ENCODE measurements around the gene VPS41. TPM values are rescaled to one million over a fixed set of nuclear protein-coding genes. Genes with fewer than 3 reads are reported as not detected.

VPS41 gene
- polyA plus RNA-seq, 3 donors: 12.7 to 62.2 (median 56.7) TPM

- Histone ChIP-seq H2AFZ (ENCODE audit: insufficient read depth, low read depth, low read length, poor library complexity, severe bottlenecking) (no peak overlapping the region), H3K4me3 (replicated peaks in 1 of 3; ENCODE audit: low read depth in 2 of 3, low read length in 3 of 3) (no peak overlapping the region), H3K4me1 (ENCODE audit: control insufficient read depth in 1 of 2, insufficient read depth in 2 of 2, low read length in 2 of 2) (peaks cover 42 to 57% of the 10 kb centered on the region in 2 donors), H3K36me3 (replicated peaks in 1 of 2; ENCODE audit: control insufficient read depth in 1 of 2, insufficient read depth in 2 of 2, low read length in 2 of 2) (no peaks in the 10 kb centered on the region), H3K9me3 (replicated peaks in 1 of 2; ENCODE audit: control insufficient read depth in 1 of 2, insufficient read depth in 1 of 2, low read length in 2 of 2) (no peaks in the 10 kb centered on the region), H3K9ac (ENCODE audit: insufficient read depth, low read length, poor library complexity, severe bottlenecking) (no peak overlapping the region), H3K27me3 (ENCODE audit: control insufficient read depth in 2 of 2, insufficient read depth in 2 of 2, low read length in 2 of 2) (no peaks in the 10 kb centered on the region), H3K79me2 (ENCODE audit: insufficient read depth, low read length) (no peaks in the 10 kb centered on the region), H3K27ac (ENCODE audit: low read depth in 1 of 2, low read length in 2 of 2) (peak overlapping the region in 1 of 2 donors; percentile 62), H3K4me2 (replicated peaks; ENCODE audit: extremely low read depth, low read length, poor library complexity, severe bottlenecking) (peak overlapping the region; percentile 0), H4K20me1 (ENCODE audit: insufficient read depth, low read length) (no peaks in the 10 kb centered on the region)
- intact Hi-C loops (cut with micrococcal nuclease): no loop called here
- Mint-ChIP-seq H3K4me3 (peak overlapping the region in 1 of 2 donors; percentile 47), H3K27me3 (ENCODE audit: low read depth in 3 of 3) (peaks cover 0 to 4% (median 2%) of the 10 kb centered on the region in 3 donors), H3K4me1 (peaks cover 55% of the 10 kb centered on the region), H3K36me3 (peaks cover 0 to 3% of the 10 kb centered on the region in 2 donors), H3K27ac (peak overlapping the region; percentile 80 to 97 (median 90)), H3K9me3 (peaks cover 0 to 5% (median 0%) of the 10 kb centered on the region in 7 donors)
- WGBS (ENCODE audit: insufficient coverage): 40% methylated on average over 1 of the region's 1 CpG
- TF ChIP-seq, protein P1, sequence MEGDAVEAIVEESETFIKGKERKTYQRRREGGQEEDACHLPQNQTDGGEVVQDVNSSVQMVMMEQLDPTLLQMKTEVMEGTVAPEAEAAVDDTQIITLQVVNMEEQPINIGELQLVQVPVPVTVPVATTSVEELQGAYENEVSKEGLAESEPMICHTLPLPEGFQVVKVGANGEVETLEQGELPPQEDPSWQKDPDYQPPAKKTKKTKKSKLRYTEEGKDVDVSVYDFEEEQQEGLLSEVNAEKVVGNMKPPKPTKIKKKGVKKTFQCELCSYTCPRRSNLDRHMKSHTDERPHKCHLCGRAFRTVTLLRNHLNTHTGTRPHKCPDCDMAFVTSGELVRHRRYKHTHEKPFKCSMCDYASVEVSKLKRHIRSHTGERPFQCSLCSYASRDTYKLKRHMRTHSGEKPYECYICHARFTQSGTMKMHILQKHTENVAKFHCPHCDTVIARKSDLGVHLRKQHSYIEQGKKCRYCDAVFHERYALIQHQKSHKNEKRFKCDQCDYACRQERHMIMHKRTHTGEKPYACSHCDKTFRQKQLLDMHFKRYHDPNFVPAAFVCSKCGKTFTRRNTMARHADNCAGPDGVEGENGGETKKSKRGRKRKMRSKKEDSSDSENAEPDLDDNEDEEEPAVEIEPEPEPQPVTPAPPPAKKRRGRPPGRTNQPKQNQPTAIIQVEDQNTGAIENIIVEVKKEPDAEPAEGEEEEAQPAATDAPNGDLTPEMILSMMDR (IDR thresholded peaks at IDR 0.05): no peak
- peak in 2 of 3 donors; percentile 21 to 37 for DNase-seq
Measured at GRCh38 chr7:38674513-38674912, 234.5 kb downstream of the VPS41 start.

DNA sequence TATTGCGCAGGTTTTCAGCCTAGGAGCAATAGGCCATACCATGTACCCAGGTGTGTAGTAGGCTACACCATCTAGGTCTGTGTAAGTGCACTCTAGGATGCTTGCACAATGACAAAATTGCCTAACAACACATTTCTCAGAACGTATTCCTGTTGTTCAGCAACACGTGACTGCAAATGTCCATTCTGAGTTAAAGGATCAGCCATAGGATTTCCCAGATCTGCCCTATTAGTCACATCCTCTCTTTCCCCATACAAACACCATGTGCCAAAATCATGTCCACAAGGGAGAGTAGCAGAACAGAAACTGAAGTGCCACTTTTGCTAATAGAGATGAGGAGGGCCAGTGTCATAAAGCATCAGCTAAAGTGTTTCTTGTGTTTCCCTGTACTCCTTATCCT is 235.2 kb downstream of the VPS41 start:
- Mint-ChIP-seq H3K4me3 (no peak overlapping the region), H3K27ac (peak overlapping the region; percentile 80 to 97 (median 90)), H3K4me1 (peaks cover 50% of the 10 kb centered on the region), H3K36me3 (peaks cover 0 to 3% of the 10 kb centered on the region in 2 donors), H3K9me3 (peaks cover 0 to 5% (median 1%) of the 10 kb centered on the region in 7 donors), H3K27me3 (ENCODE audit: low read depth in 3 of 3) (peaks cover 0 to 4% (median 2%) of the 10 kb centered on the region in 3 donors)
- Histone ChIP-seq H3K4me1 (ENCODE audit: control insufficient read depth in 1 of 2, insufficient read depth in 2 of 2, low read length in 2 of 2) (peaks cover 42 to 54% of the 10 kb centered on the region in 2 donors), H4K20me1 (ENCODE audit: insufficient read depth, low read length) (no peaks in the 10 kb centered on the region), H3K9me3 (replicated peaks in 1 of 2; ENCODE audit: control insufficient read depth in 1 of 2, insufficient read depth in 1 of 2, low read length in 2 of 2) (no peaks in the 10 kb centered on the region), H3K79me2 (ENCODE audit: insufficient read depth, low read length) (no peaks in the 10 kb centered on the region), H3K4me2 (replicated peaks; ENCODE audit: extremely low read depth, low read length, poor library complexity, severe bottlenecking) (peak overlapping the region; percentile 3), H3K36me3 (replicated peaks in 1 of 2; ENCODE audit: control insufficient read depth in 1 of 2, insufficient read depth in 2 of 2, low read length in 2 of 2) (no peaks in the 10 kb centered on the region), H3K27ac (ENCODE audit: low read depth in 1 of 2, low read length in 2 of 2) (peak overlapping the region; percentile 20 to 62), H3K4me3 (replicated peaks in 1 of 3; ENCODE audit: low read depth in 2 of 3, low read length in 3 of 3) (no peak overlapping the region), H2AFZ (ENCODE audit: insufficient read depth, low read depth, low read length, poor library complexity, severe bottlenecking) (no peak overlapping the region), H3K9ac (ENCODE audit: insufficient read depth, low read length, poor library complexity, severe bottlenecking) (no peak overlapping the region), H3K27me3 (ENCODE audit: control insufficient read depth in 2 of 2, insufficient read depth in 2 of 2, low read length in 2 of 2) (no peaks in the 10 kb centered on the region)
- WGBS (ENCODE audit: insufficient coverage): 0% methylated on average over 2 of the region's 3 CpGs
- TF ChIP-seq, protein P1 (IDR thresholded peaks at IDR 0.05): no peak
- intact Hi-C loops (cut with micrococcal nuclease): no loop called here
- peak; percentile 87 to 98 (median 93) for DNase-seq

Other genes starting within 250 kb of the VPS41 start
- not detected for gene POU6F2, start 68.7 kb upstream of the VPS41 start, polyA plus RNA-seq

Measured in CD14-positive monocyte (primary cell).